ENCODE results near the gene AARSD1.
"Not testable (repeated sequence)": the region's sequence is repeated elsewhere in the genome, so short reads cannot be mapped to it uniquely, and the experiment has no call there.

The AARSD1 gene

DNA sequence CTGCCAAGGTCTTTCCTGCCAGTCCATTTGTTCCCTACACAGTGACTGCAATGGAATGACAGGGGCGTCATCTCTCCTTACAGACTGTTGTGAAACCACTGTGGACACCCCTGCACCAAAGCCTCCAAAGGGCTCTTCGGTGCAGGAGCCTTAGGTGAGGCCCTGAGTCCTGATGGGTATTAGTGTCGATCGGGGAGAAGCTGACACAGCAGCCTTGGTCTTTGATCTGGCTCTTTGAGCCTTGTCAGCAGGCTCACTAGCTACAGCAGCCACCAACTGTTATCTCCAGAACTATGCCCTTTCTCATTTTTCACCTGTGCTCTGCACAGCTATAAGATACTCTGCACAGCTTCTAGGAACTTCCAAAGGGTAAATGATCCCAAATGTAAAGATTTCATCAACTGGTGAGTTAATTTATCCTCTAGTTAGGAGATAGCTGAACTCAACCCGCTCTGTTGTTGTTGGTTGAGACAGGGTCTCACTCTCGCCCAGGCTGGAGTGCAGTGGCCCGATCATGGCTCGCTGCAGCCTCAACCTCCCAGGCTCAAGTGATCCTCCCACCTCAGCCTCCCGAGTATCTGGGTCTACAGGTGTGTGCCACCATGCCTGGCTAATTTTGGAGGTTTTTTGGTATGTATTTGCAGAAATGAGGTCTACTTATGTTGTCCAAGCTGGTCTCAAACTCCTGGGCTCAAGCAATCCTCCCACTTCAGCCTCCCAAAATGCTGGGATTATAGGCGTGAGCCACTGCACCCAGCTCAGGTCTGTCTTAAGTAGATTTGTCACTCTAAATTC is 44.0 kb downstream of the AARSD1 start:
- DNase-seq: no peak

DNA sequence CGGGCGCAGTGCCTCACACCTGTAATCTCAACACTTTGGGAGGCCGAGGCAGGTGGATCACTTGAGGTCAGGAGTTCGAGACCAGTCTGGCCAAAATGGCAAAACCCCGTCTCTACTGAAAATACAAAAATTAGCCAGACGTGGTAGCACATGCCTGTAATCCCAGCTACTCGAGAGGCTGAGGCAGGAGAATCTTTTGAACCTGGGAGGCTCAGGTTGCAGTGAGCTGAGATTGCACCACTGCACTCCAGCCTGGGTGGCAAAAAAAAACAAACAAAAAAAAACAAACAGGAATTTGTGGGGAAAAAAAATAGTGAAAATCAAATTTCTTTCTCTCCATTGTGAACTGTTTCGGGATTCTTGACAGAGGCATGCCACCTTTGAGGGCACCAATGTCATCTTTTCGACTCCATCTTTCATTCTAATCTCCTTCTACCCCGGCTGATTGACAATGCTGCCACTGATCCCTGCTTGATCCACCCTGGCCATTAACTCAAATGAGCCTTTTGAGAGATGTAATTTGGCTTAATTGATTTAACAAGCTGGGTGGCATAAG is 44.7 kb downstream of the AARSD1 start:
- not testable (repeated sequence) for DNase-seq

- DNase-seq: no peak
Measured at GRCh38 chr17:42918902-42919521, 45.2 kb downstream of the AARSD1 start.

DNA sequence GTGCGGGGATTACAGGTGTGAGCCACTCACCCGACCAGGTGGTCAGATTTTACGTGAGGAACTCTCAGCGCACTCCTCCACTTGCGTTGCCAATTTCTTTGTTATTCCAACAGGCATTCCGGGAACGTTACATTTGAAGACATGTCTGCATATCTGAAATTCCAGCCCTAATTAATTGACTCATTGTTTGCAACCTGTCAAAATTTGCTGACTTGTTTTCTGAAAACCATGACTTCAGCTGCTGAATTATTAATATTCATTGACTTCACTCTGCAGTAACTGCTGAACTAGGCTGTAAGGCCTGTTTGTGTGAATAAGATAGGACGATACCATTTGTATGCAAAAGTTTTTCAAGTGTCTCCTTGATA is 47.0 kb downstream of the AARSD1 start:
- no peak for DNase-seq

GRCh38 chr17:42916388-42917235 is 47.6 kb downstream of the AARSD1 start:
- DNase-seq: not testable (repeated sequence)

GRCh38 chr17:42915288-42915687 is 49.0 kb downstream of the AARSD1 start:
- DNase-seq: not testable (repeated sequence)

DNA sequence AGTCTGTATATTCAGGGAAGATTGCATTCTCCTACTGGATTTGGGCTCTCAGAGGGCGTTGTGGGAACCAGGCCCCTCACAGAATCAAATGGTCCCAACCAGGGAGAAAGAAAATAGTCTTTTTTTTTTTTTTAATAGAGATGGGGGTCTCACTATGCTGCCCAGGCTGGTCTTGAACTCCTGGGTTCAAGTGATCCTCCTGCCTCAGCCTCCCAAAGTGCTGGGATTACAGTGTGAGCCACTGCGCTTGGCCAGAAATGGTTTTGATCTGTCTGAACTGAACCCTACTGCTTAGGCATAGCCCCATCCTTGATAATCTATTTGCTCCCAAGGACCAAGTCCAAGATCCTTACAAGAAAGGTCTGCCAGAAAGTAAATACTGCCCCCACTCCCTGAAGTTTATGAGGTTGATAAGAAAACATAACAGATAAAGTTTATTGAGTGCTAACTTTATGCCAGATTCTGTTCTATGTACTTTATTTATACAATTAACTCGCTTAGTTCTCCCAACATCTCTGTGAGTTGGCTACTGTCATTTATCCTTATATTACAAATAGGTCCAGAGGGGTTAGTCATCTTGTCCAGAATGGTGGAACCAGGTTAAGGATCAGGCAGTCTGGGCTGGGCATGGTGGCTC is 50.2 kb downstream of the AARSD1 start:
- no peak for DNase-seq

- DNase-seq: no peak
Measured at GRCh38 chr17:42913522-42913921, 50.7 kb downstream of the AARSD1 start.

- DNase-seq: no peak
Measured at GRCh38 chr17:42908872-42909700, 55.2 kb downstream of the AARSD1 start.

DNA sequence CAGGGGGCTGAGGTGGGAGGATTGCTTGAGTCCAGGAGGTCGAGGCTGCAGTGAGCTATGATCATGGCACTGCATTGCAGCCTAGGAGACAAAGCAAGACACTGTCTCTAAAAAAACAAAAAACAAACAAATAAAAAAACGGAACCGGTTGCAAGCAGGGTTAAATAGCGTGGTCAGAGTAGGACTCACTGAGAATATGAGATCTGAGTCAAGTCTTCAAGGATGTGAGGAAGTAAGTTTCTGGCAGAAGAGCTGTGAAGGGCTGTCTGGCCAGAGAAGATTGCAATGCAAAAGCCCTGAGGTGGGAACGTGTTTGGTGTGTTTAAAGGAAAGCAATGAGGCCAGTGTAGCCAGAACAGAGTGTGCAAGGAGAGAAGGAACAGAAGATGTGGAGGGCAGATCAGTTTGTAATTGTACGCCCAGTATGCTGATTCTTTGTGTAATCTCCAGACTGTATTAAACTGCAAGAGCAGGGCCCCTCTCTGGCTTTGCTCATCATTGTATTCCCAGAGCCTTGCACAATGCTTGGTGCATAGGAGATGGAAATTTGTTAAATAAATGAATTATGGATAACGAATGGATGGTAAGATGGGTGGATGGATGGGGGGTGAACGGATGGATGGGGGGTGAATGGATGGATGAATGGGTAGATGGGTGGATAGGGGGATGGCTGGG is 57.3 kb downstream of the AARSD1 start:
- DNase-seq: no peak

GRCh38 chr17:42904110-42904469 is 60.2 kb downstream of the AARSD1 start:
- DNase-seq: no peak

- DNase-seq: no peak
Measured at GRCh38 chr17:42901535-42902229, 62.6 kb downstream of the AARSD1 start.

Data from femur (tissue), 1 donor.